HG03095 (cell line): Measurements from ENCODE around the gene CHN2.

Experiments
- ATAC-seq: cut with Tn5 transposase; IDR thresholded peaks from one replicate; pipeline ENCODE4 v1.9.1; 2021; ENCODE audit warnings: moderate library complexity; ENCODE audit not compliant: unreplicated experiment

The CHN2 gene

DNA sequence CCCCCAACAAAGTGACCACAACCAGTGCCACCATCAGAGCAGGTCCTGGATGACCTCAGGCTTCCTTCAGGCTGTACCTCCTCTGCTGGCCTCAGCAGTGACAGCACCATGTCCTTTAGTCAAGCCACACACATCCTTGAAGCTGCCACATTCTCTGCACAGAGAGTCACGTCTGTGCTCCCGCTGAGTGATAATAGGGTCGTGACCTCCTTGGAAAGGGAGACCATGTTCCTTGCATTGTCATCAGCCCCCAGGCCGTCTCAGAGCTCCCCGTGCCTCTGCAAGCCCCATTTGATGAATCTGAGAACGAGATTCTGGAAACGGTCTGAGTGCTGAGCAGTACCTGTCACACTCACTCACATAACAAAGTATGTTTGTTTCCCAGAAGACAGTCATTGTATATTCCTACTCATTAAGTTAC, 262.6 kb downstream of the CHN2 start:
- no peak for ATAC-seq

DNA sequence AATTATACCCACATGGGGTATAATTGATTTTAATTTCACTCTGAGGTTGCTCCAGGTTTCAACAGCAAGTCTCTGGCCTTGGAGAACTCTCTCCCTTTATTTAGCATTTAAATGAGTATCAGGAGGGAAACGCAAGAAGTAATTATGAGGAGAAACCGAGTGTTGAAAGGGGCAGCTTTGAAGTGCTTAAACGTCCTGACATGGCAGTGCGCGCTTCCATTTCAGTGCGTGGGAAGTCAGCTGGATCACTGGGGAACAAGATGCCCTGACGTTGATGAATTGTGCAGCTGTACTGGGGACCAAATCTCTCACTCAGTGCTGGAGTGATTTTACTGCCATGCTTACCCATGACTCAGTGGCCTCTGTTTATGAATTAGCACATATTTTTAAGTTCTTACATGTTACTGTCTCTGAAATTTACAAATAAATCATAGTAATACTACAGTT, 263.0 kb downstream of the CHN2 start:
- ATAC-seq, result no peak

DNA sequence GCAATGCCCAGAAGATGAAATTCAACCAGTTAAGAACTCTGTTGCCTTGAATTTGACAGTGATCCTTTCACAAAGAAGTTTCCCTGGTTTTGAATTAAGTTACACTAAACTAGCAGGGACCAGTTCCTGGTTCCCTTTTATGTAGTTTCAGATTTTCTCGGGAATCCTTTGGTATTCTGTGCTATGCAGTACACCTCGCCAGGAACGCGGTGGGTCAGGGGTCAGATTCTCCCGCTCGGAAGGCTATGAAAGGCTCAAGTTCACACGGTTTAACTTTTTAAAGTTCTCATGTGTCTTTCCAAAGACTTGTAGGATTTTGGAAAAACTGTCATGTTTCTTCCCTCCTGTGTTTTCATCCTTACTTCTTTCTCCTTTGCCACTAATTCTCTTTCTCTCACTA, 264.4 kb downstream of the CHN2 start:
- ATAC-seq, result no peak

DNA sequence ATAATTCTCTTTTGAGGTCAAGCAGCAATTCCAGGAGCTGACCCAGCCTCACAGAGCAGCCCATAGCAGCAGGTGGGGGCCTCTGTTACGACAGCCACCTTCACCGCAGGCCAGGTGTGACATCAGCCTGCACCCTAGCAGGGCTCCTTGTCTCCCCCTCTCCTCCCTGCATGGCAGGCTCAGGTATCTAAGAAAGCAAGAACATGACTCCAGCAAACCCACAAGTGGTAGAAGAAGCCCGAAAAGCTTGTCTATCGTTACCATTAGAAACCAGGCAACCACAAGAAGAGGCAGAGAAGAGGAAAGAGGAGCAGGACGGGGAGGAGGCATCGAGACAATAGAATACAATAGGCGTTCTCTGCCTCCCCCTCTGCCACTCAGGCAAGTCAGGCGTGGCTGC, 265.0 kb downstream of the CHN2 start:
- ATAC-seq, result no peak

DNA sequence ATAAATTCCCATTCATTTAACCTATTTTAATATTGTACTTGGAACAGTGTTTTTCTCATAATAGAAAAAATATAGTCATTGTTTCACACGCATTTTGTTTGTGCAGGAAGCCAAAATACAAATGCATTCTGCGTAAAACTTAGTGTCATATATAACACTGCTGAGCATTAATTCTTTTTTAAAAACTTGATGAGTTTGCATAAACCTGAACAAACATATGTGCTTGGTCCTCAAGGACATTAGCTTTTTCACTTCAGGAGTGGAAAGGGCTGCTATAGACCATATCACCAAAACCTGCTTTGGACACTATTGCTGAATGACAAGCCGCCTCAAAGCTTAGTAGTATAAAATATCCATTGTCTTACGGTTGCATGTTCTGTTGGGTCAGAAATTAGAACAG, 267.4 kb downstream of the CHN2 start:
- no peak for ATAC-seq

DNA sequence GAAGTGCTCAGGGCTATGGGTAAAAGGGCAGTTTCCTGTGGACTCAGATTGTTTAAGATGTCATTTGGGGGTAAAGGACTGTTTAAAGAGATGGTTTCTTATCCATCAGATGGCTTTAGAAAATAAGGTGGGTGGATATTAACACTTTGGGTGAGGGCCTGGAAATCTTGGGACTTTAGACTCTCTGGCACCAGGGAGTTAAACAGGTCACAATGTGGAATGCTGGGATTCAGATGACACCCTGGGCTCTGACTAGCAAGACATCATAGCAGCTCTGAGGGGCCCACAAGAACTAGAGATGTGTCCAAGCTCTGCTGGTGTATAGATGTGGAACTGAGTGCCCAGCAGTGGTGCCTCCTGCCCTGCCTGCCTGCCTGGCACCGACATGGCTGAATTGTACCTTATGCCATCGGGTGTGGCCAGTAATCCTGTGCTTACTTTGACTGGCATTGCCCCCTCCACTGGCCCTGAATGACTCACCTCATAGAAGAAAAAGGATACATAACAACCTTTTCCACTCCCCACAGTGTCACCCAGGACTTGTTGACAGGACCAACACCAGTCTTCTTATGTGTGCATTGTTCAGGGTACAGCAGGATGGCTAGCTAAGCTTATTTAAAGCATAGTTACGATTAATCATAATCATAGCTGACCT, 269.1 kb downstream of the CHN2 start:
- no peak for ATAC-seq

DNA sequence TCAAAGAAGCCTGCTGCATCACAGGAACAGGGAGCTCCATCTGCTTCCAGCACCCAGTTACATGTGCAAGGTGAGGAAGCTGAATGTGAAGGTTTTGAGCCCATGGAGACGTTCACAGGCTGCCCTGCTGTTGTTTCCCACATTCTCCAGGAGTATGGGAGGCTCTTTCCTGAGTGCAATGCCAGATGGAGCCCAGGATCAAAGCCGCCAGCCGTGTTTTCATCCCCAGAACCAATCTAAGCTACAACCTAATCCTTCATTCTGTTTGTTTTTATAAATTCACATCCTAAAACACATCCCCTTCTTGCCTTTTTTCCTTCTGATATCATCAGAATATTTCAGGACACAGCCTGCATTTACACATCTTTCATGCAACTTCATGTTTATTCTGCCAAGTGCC, 270.2 kb downstream of the CHN2 start:
- ATAC-seq, result no peak

DNA sequence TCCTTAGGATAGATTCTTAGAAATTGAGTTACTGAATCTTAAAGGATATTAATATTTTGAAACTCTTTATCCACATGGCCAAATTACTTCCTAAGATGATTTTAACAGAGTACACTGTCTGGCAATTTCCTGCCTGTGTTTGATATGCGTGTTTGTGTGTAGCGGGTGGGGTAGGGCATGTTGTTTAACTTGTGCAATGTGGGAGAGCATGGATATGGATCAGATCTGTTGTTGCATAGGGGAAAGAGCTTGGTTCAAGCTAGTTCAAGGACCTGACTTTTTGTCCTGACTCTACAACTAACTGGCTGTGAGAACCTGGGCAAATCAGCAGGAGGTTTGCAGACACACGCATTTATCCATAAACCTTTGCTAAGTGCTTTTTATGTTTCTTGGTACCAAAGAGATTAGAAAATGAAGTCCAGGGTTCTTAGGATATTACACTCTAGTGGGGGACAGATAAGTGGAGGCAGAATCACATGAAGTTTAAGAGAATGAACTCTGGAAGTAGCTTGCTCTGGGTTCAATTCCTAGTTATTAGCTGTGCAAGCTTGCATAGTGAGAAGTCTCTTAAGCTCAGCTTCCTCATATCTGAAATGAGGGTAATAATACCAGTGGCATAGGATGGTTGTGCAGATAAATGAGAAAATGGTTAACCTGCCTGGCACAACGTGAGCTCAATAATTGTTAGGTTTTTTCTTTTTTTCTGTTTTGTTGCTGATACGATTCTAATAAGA, 272.8 kb downstream of the CHN2 start:
- ATAC-seq, result no peak

DNA sequence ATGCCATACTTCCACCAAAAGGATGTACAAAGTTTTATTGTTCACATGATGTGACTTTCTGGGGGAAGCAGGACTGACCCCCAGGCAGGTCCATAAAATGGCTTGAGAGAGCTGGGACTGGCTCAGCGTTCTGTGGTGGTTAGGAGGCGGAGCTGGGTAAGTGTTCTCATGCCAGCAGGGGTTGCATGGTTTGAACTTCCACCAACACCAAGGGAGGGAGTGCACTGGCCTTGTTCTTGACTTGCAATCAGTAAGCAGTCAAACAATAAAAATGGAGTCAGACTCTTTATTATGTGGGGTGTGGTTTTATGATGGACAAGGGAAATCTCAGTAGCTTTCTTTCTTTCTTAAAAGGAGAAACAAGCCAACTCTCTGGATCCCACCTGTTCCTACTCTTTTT, 273.6 kb downstream of the CHN2 start:
- ATAC-seq, result no peak

DNA sequence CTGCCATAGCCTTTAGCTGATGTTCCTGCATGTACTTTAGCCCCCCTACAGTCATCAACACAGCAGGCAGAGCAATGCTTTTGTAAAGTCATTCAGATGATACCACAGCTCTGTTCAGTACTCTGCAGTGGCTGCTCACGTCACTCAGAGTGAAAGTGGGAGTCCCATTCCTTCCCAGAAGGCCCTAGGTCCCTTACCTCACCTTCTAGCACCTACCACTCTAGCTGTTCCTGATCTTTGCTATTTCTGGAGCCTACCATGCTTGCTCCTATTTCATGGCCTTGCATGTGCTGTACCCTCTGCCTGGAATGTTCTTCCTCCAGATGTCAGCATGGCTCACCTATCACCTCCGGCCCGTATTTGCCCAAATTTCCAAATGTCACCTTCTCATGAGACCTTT, 274.7 kb downstream of the CHN2 start:
- no peak for ATAC-seq

DNA sequence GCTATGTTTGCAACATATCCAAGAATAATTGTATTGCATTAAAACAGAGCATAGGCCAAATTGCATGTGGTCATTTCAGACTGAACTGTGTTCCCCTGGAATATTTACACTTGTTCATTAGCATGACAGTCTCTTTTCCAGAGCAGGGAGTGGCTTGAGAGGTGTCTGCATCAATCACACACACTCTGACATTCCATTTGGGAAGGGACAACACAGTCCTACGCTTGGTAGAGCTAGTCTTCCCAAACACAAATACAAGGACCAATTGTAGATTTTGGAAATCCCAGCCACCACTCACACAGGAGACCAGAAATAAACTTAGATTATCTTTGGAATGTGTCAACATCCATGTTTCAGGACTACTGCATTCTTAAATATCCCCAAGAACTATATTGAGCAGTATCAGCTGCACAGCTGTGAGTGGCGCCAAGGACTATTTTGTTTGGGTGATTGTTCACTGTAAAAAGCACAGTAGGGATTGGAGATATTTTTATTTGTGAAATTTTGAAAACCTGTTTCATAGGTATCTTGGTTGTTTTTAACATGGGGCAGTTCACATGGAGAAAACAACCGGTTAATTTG, 275.5 kb downstream of the CHN2 start:
- ATAC-seq, result no peak

DNA sequence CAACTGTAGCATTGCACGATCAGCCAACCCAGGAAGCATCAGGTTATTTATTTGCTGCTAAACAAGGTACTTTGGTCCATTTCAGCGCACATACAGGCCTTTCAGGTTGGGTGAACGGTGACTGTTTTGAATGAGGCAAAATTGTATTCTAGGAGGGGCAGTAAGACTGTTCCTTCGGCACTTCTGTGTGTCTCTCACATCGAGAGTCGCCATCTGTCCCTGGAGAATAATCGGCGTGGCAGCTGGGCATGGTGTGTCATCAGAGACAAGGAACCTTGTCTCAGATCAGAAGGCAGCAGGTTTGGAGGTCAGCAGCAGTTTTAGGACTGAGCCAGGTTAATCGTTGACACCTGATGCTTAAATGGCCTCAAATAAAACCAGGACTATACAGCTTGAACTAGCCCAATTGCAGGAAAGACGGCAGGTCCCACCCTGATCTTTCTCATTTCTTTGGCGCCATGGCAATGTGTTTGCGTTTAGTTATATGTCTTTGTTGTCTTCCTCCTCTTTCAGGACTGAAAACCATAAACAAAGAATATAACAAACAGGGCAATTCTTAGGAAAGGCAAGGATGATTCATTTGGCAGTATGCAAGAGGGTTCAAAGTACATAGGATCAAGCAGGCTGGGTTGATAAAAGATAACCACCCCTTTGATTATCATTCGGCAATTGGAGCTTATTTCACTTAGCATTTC, 277.0 kb downstream of the CHN2 start:
- no peak for ATAC-seq

DNA sequence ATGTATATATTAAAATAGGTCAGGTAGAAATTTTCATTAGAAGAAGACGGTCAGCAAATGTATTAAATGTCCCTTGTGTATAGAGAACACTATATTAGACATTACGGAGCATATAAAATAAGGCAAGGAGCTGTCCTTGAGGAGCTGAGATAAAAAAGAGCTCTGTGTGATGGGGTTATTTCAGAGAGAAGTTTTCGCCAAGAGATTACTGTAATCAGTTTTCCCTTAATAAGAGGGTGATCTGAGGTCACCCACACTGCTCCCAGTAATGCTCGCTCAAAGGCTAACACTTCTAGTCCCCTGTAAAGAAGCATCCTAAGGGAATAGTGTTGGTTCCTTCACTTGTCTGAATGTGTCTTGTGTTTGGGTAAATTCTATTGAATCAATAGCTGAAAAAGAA, 282.3 kb downstream of the CHN2 start:
- ATAC-seq, result no peak

DNA sequence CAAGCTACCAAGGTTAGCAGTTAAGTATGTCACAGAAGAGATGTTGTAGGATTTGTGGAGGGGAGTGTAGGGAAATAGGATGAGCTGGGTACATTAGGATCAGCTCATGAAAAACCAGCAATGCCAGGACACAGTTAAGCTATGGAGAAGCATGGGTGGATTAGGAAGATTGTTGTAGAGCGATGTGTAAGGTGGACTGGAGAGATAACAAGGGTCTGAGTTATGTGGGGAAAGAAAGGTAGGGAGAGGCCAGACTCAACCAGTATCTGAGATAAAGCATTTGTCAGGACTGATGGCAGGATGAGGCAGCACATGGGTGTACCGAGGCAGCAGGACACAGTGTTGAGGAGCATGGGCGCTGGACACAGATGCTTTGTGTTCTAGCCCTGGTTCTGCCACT, 283.7 kb downstream of the CHN2 start:
- no peak for ATAC-seq

DNA sequence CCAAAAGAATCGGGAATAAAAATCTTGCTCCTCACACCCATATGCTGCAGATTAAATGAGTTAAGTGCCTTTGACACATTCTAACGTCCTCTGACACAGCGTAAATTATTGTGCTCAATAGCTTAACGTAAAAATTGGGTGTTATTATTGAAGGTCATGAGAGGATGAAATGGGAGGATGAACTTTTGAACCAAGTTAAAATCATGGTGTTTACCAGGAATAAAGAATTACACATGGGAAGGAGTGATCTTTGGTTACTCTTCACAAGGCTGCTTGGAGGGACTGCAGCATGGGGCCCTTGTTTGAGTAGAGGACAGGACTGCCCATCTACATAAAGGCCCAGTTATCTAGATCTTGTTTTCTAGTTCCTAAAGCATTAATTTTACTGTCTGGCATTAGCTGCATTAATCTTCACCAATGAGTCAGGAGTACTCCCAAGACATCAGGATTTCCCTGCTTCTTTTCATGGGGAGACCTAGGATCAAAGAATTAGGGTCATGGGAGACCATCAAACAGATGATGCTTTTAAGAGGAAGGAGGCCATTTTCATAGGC, 284.2 kb downstream of the CHN2 start:
- no peak for ATAC-seq

DNA sequence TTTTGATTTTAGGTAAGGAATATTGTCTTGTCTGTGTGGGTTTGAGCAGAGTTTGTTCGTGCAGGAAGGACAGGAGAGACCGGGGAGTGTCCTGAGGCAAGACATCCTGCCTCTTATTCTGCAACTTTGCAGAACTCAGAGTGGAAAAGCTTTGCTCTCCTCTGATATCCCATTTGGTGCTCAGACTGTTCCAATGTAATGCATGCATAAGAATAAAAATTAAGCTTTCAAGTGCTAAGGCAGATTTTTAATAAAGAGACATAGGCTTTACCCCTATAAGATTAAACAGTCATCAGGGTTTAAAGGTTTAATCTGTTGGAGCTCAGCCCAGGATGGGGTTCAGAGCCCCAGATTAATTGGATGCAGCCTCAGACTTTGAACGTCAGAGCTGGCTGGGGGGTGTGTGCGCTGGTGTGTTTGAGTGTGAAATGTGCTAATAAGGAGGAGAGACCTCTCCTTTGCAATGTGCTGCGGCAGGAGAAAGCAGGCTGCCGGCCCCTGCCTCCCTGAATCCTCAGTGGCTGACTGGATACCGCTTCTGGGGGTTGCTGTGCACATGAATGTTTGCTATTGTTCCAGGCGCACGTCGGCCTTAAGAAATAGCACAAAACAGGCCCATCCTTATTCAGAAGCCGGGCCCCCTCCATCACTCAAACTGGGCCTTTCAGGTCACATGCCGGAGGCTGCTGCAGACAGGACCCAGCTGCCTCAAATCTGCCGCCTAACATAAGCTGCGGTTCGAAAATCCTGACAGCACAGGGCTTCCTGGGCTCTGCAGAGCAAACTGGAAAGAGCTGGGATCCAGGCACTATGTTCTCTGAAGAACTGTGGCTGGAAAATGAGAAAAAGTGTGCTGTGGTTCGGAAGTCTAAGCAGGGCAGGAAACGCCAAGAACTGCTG, 285.0 kb downstream of the CHN2 start:
- no peak for ATAC-seq

DNA sequence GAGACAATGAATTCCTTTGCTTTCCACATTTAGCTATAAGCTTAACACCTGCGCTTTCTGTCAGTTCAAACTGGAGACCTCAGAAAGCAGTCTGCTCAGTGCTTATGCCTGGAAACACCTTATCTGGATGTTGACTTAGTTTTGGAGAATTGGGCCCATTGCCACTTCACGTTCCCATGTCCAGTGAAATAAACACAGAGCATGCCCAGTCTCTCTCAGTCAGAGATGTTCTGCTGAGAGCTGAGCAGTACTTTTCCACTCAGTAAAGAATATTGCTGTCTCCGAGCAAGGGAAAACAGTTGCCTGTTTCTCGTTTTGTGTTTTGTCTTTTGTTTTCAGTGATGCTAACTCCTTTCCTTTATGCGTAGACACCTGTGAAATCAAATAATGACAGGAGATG, 285.9 kb downstream of the CHN2 start:
- no peak for ATAC-seq

DNA sequence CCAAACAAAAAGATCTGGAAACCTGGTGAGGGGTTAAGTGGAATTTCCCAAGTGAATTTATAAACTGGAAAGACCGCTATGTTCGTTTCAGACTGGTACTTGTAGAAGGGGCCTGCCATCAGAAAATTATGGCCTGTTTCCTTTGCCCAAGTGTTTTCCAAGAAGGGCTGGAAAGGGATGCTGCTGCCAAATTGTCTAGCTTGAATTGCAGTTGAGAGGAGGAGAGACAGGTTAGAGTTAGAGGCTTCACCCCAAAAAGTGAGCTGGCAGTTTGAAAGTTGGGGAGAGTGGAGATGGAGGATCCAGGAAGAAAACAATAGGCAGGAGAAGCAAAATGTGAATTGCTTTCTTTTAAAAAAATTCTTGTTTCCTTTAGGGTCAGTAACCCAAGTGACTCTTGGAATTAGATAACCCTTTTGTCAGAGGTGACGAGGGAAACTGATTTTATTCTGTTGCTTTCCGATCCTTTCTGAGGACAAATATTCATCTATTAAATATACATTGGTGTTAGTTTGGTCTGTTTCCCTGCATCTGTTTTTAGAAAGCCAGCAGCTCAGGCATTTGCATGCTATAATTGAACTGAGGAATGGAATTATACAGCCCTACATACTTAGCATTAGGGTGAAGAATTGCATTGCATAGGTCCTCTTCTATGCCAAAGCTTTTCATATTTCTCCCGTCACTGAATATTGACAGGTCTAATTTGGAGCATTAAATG, 286.5 kb downstream of the CHN2 start:
- no peak for ATAC-seq

DNA sequence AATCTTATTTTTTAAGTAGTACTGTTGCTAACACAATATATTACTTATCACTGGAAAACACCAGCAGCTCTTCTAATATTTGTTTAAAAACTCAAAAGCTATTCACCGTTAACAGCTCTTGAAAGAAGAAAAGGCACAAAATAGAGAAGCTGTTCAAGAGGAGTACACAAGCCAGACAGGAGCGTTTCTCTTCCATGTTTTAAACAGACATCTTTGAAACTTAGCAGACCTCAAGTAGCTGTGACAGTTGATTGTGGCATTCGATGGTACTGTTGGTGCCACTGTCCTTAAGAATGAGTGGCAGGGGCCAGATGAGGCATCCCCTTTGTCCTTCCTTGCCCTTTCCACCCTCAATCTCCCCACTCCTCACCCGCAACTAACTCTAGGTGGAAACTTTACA, 287.5 kb downstream of the CHN2 start:
- no peak for ATAC-seq
